Activated CD8-positive, alpha-beta T cell treated with anti-CD3 and anti-CD28 coated beads for 36 hours (primary cell): ENCODE data around the gene XRCC2. TPM values are rescaled to one million over a fixed set of nuclear protein-coding genes. Genes with fewer than 3 reads are reported as not detected.

Source experiments
- ATAC-seq: fragments of 200-7000 bp; cut with Tn5 transposase; one replicate; pipeline ENCODE4 v1.10.0; 2021; ENCODE audit warnings: mild to moderate bottlenecking, moderate library complexity
- CTCF ChIA-PET: fragments of 350-600 bp; sonication (Branson Sonifier 250); formaldehyde crosslinking; loops from one replicate; lab custom pipeline; 2021; ENCODE audit warnings: antibody characterized with exemption; lab: Charles Lee
- POLR2A ChIA-PET: fragments of 350-600 bp; sonication (Branson Sonifier 250); formaldehyde crosslinking; loops from one replicate; lab custom pipeline; 2021; ENCODE audit warnings: antibody characterized with exemption; lab: Charles Lee
- DNase-seq: peaks from one replicate; pipeline ENCODE4 v3.0.0-alpha.2; 2020
- H3K27ac Mint-ChIP-seq: one replicate; pipeline ENCODE4 v1.8.0; 2021; ENCODE audit warnings: mild to moderate bottlenecking, mixed read lengths
- H3K27me3 Mint-ChIP-seq: one replicate; pipeline ENCODE4 v1.8.0; 2021; ENCODE audit warnings: mixed read lengths
- H3K36me3 Mint-ChIP-seq: one replicate; pipeline ENCODE4 v1.8.0; 2021; ENCODE audit warnings: low read depth, mixed read lengths
- H3K4me1 Mint-ChIP-seq: one replicate; pipeline ENCODE4 v1.8.0; 2021; ENCODE audit warnings: low read depth, mixed read lengths
- H3K4me3 Mint-ChIP-seq: one replicate; pipeline ENCODE4 v1.8.0; 2021; ENCODE audit warnings: mild to moderate bottlenecking, moderate library complexity, mixed read lengths
- H3K9me3 Mint-ChIP-seq: one replicate; pipeline ENCODE4 v1.8.0; 2021; ENCODE audit warnings: mixed read lengths
- intact Hi-C: fragments of 100-400 bp; cut with micrococcal nuclease; formaldehyde crosslinking; loops from one replicate; pipeline ENCODE4 v1.10.0; 2022
- total RNA-seq, 2 experiments: library from RNA; stranded (reverse); gene quantifications; one replicate each; pipeline ENCODE4 v1.2.3, GENCODE V29; 2021
- TF ChIP-seq, protein P1 (sequence below): fragments of 200-600 bp; IDR thresholded peaks from one replicate; pipeline ENCODE4 v1.8.0; 2022; ENCODE audit warnings: antibody characterized with exemption, mild to moderate bottlenecking

The XRCC2 gene
- total RNA-seq, 2 experiments from 2014 or later = 16.6 to 17.2 TPM

DNA sequence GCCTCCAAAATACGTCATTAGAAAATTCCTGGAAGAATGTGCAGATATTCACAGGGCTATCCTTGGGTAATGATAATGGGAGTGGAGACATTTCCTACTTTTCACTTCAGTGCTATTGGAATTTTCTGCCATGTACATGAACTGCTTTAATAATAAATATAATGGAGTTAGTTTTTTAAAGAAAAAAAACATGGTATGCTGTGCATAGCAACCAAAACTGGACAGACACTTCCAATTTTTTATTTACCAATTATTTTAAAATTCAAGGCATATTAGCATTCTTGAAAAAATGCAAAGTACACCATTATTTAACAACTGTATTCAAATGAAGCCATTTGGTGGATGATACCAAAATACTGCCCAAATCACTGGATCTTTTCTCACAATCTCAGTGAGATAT, 3.3 kb downstream of the XRCC2 start:
- ATAC-seq (no peak), DNase-seq (no peak)
- Mint-ChIP-seq H3K4me1 (peaks cover 11% of the 10 kb centered on the region), H3K27ac (no peak overlapping the region), H3K27me3 (no peaks in the 10 kb centered on the region), H3K36me3 (peaks cover 35% of the 10 kb centered on the region), H3K9me3 (no peaks in the 10 kb centered on the region), H3K4me3 (no peak overlapping the region)
- TF ChIP-seq, protein P1, sequence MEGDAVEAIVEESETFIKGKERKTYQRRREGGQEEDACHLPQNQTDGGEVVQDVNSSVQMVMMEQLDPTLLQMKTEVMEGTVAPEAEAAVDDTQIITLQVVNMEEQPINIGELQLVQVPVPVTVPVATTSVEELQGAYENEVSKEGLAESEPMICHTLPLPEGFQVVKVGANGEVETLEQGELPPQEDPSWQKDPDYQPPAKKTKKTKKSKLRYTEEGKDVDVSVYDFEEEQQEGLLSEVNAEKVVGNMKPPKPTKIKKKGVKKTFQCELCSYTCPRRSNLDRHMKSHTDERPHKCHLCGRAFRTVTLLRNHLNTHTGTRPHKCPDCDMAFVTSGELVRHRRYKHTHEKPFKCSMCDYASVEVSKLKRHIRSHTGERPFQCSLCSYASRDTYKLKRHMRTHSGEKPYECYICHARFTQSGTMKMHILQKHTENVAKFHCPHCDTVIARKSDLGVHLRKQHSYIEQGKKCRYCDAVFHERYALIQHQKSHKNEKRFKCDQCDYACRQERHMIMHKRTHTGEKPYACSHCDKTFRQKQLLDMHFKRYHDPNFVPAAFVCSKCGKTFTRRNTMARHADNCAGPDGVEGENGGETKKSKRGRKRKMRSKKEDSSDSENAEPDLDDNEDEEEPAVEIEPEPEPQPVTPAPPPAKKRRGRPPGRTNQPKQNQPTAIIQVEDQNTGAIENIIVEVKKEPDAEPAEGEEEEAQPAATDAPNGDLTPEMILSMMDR = no peak
- ChIA-PET CTCF (no interaction called here), POLR2A (interaction anchor here (0.7 kb wide), 1 partner anchor 1913 kb away, joined by 3 read pairs; no protein-coding TSS in a partner anchor)
- intact Hi-C loops = no loop called here

DNA sequence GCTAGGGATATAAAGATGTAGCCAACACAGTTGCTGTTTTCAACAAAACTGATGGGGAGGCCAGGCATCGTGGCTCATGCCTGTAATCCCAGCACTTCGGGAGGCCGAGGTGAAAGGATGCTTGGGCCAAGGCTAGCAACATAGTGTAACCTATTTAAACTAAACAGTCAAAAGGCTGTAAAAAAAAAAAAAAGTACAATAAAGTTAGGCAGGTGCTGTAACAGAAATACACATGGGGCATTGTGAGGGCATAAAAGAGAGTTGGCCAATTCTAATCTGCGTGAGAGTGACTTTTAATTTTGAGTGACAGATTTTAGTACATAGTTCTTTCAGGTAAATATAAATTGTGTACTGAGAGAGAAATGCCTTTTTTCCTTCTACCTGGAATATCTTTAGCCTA, 6.2 kb downstream of the XRCC2 start:
- intact Hi-C loops = no loop called here
- TF ChIP-seq, protein P1 = no peak
- ATAC-seq = no peak

DNA sequence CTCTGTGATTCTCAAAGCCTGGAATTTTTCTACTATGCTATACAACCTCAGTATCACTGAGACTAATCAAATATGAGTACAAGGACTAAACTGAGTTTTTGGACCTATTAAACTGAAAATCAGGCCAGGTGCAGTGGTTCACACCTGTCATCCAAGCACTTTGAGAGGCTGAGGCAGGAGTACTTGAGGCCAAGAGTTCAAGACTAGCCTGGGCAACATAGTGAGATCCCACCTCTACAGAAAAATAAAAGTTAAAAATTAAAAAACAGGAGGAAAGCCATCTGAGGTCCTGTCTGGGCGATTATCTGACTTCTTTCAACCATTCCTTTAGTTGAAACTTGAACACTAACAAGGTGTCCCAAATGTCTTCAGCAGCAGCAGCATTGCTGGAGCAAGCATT, 7.0 kb downstream of the XRCC2 start:
- Mint-ChIP-seq H3K27ac (no peak overlapping the region), H3K4me1 (peaks cover 4% of the 10 kb centered on the region), H3K4me3 (no peak overlapping the region), H3K27me3 (no peaks in the 10 kb centered on the region), H3K36me3 (peaks cover 46% of the 10 kb centered on the region), H3K9me3 (no peaks in the 10 kb centered on the region)
- ChIA-PET CTCF (no interaction called here), POLR2A (no interaction called here)
- TF ChIP-seq, protein P1 = no peak
- DNase-seq (no peak), ATAC-seq (no peak)
- intact Hi-C loops = no loop called here

More for the DNA sequence above, 6.2 kb downstream of the XRCC2 start:
- Mint-ChIP-seq H3K27ac (no peak overlapping the region), H3K4me3 (no peak overlapping the region), H3K9me3 (no peaks in the 10 kb centered on the region), H3K27me3 (no peaks in the 10 kb centered on the region), H3K4me1 (peaks cover 5% of the 10 kb centered on the region), H3K36me3 (peaks cover 39% of the 10 kb centered on the region)
- ChIA-PET CTCF (no interaction called here), POLR2A (no interaction called here)
- no peak for DNase-seq

DNA sequence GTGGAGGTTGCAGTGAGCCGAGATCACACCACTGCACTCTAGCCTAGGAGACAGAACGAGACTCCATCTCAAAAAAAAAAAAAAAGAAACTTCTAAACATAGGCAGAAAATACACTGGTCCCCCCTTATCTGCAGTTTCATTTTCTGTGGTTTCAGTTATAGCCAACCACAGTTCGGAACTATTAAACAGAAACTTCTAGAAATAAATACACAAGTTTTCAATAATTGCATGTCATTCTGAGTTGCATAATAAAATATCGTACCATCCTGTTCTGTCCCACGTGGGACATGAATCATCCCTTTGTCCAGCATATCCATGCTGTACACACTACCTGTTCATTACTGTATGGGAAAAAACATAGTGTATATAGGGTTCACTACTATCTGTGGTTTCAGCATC, 8.0 kb downstream of the XRCC2 start:
- Mint-ChIP-seq H3K9me3 (no peaks in the 10 kb centered on the region), H3K27ac (no peak overlapping the region), H3K4me1 (peaks cover 2% of the 10 kb centered on the region), H3K4me3 (no peak overlapping the region), H3K27me3 (no peaks in the 10 kb centered on the region), H3K36me3 (peaks cover 44% of the 10 kb centered on the region)
- ATAC-seq (no peak), DNase-seq (no peak)
- POLR2A ChIA-PET = no interaction called here
- CTCF ChIA-PET = no interaction called here
- TF ChIP-seq, protein P1 = no peak
- intact Hi-C loops = no loop called here

DNA sequence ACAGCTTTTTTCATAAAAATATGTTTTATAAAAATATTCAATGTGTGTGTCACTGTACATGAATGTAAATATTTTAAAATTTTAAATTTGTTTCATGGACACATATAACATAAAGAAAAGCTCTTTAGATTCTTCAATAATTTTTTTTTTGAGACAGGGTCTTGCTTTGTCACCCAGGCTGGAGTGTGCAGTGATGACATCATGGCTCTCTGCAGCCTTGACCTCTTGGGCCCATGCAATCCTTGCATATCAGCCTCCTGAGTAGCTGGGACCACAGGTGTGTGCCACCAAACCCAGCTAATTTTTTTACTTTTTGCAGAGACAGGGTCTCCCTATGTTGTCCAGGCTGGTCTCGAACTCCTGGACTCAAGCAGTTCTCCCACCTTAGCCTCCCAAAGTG, 9.9 kb downstream of the XRCC2 start:
- Mint-ChIP-seq H3K9me3 (no peaks in the 10 kb centered on the region), H3K27ac (no peak overlapping the region), H3K4me3 (no peak overlapping the region), H3K27me3 (no peaks in the 10 kb centered on the region), H3K36me3 (peaks cover 48% of the 10 kb centered on the region), H3K4me1 (peaks cover 2% of the 10 kb centered on the region)
- DNase-seq (no peak), ATAC-seq (no peak)
- intact Hi-C loops = no loop called here
- TF ChIP-seq, protein P1 = no peak
- ChIA-PET POLR2A (interaction anchor here (1.3 kb wide), 1 partner anchor 30 kb away, joined by 3 read pairs; no protein-coding TSS in a partner anchor), CTCF (no interaction called here)
